NK-92 (cell line): Measurements from ENCODE around the gene NT5M.

Experiments
- DNase-seq: peaks from one replicate; lab custom pipeline; 2025; ENCODE audit not compliant: unreplicated experiment; lab: John Stamatoyannopoulos, UW

Gene NT5M

DNA sequence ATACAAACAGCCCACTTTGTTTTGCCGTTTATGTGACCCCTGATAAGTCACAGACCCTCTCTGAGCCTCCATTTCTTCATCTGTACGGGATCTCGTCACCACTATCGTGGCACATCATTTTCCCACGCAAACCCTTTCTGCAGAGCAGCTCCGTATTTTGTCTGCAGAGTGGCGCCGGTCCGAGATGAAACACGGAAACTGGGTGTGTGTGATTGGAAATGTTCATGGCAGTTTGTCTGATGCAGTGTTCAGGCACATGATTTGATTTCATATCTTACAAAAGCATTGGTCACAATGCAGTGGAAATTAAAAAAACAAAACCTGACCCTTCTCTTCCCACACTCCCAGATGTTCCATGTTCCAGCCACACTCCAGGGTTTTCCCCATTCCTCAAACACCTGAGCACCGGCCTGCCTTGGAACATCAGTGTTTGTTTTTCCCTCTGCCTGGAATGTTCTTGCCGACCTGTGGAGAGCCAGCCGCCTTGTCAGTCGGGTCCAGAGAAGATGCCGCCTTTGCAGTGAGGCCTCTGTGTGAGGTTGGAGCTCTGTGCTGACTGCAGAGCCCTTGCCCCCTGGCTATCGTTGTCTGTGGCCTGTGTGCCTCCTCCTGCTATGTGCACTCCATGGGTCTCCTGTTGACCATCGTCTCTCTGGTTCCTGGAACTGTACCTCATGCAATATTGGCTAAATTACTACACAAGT is 39.2 kb downstream of the NT5M start:
- DNase-seq = no peak

DNA sequence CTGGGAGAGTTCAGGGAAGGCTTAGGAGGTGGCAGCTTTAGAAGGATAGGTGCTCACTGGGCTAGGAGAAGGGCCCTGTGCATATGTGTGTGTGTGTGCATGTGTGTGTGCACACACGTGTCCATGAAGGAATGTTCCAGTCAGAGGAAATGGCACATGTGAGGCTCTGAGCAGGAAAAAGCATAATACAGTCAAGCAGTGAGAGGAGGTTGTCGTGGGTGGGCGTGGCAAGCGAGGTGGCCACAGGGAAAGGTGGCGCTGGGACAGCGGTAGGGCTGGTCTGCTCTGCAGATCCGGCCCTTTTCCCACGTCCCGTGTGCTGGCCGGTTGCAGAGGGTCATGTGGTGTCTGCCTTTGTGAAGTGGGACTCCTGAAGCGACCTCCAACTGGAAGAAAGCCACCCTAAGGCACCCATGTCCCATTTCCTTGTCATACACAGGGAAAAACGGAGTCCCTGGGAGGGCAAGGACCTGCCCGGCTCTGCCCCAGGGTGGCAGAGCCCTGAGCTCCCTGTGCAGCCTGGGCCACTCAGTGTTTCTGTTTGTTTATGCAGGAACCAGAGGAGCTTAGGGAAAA is 40.1 kb downstream of the NT5M start:
- no peak for DNase-seq

DNA sequence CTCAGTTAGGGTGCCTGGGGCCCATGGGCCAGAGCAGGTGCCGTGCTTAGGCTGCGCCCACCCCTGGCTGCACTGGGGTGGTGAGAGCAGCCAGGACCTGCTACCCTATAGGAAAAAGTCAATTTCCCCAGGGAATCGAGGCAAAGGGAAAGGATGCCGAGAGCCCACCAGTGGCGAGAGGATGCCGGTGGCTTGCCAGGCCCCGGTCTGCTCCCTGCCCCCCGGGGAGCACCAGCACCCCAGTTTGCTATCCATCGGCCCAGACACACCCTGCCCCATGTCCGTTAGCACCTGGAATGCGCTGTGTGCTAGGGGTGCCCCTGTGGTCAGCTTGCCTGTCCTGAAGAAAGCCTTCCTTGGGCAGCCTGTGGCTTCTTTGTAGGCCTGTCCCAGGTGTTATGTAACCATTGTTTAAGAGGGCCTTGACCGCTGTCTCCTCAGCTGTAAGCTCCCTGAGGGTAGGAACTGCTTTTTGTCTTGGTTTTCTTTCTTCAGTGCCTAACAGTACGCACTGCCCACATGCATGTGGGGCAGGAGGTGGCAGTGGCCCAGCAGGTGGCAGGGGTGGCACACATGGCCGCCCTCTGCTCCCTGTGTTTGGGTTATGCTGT is 40.8 kb downstream of the NT5M start:
- DNase-seq = no peak

DNA sequence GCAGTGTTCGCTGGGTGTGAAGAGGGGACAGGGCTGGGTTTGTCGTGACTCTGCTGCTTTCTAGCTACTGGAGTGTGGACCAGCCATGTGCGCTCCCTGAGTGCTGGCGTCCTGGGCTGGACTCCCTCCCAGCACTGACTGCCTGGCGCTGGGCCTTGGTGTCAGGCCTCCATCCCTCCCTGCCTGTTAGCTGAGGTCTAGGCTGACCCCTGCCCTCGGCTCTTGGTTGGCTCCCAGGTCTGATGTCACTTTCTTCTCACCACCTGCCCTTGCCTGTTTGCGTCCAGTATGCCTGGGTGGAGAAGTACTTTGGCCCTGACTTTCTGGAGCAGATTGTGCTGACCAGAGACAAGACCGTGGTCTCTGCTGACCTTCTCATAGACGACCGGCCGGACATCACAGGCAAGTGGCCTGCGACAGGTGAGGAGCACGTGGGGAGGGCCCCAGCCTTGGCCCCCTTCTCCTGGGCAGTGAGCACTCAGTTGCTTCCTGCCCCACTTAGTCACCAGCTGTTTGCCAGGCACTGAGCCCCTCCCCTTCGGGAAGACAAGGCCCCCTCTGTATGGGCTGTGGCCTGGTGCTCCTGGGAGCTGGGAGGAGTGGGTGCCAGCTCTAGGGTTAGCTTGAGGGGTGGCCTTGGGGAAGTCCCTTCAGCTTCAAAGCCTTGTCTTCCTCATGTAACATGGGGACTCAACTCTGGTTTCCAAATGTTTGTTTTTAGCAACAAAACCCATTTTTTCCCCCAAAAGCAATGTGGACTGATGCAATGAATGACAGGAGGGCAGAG is 41.5 kb downstream of the NT5M start:
- DNase-seq = no peak

DNA sequence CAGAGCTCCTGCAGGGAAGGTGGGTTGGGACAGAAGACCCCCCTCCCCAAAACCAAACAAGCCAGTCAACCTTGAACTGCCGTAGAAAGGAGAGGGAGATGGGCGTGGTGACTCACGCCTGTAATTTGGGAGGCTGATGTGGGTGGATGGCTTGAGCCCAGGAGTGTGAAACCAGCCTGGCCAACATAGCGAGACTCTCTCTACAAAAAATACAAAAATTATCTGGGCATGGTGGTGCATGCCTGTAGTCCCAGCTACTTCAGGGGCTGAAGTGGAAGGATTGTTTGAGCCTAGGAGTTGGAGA is 42.1 kb downstream of the NT5M start:
- DNase-seq = no peak

DNA sequence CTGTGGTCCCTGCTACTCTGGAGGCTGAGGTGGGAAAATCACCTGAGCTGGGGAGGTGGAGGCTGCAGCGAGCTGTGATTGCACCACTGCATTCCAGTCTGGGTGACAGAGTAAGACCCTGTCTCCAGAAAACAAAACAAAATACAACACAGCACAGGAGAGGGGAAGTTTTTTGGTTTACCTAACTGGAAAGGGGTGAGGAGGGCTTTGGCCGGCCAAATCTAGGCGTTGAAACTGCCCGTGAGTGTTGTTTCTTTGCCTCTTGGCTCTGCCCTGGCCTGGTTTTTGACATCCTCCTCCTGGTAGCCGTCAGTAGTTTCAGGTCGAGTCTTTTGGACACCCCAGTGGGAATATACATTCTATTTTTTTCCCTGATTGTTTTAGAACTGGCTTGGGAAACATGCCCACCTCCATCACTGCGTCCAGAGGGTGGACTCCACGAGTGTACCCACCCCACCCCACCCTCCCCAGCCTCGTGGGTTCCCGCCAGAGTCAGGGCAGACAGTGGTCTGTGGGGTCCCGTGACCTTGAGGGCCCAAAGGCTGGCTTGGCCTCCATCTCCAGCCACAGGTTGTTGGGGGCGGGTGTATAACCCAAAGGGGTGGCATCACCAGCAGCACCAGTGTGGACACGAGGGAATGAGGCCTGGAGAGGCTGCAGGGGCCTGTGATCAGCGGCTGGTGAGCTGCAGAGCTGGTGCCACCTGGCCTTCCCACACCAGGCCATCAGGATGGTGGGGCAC is 42.7 kb downstream of the NT5M start:
- DNase-seq = no peak

DNA sequence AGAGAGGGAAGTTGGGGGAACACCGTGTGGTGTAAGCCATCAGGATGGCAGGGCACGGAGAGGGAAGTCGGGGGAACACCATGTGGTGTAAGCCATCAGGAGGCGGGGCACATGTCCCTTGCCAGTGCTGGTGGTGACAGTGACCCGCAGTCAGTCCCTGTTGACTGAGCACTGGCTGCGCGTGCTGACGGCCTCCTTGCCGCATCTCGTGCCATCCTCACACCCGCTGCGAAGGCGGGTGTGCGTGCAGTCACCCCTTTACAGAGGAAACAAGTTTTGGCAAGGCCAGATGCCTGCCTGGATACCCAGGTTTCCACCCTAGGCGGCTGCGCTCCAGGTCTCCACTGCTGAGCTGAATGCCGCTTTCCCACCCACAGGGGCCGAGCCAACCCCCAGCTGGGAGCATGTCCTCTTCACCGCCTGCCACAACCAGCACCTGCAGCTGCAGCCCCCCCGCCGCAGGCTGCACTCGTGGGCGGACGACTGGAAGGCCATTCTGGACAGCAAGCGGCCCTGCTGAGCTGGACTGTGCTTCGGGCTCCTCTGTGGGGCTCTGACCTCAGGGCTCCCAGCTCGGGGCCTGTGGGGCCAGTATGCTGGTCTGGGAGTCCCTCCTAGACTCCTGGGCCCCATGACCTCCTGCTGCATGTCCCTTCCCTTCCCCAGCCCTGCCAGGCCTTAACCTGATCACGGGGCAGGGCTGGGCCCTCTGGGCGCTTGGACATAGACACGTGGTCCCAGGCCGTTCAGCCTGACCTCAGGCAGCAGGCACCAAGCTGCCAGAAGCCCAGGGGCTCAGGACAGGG is 43.5 kb downstream of the NT5M start:
- no peak for DNase-seq

DNA sequence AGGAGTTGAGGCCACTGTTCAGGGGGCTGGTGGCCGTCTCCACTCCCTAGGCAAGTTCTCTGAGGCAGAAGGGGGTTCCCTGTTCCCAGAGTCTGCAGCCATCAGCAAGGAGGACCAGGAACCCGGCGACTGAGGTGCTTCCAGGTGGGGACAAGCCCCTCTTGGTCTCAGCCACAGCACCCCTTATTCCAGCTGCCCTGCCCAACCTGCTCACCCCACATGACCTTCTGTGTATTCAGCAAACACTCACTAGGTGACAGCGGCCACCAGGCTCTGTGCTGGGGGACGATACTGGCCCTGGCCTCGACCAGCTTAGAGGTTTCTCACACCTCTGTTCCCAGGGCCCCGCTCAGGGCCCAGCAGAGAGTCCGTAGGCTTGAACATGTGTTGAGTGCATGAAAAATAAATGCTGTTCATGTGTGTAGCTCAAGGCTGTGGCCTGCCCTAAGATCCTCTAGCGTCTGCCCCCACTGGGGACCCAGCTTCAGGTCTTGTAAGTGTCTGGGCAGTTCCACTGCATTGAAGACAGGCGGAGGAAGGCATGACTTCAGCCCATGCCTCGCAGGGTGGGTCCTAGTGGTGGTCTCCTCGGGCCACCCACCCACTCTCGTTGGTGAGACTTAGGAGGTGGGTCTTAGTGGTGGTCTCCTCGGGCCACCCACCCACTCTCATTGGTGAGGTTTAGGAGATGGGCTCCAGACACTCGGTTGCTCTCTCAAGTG is 44.2 kb downstream of the NT5M start:
- no peak for DNase-seq

DNA sequence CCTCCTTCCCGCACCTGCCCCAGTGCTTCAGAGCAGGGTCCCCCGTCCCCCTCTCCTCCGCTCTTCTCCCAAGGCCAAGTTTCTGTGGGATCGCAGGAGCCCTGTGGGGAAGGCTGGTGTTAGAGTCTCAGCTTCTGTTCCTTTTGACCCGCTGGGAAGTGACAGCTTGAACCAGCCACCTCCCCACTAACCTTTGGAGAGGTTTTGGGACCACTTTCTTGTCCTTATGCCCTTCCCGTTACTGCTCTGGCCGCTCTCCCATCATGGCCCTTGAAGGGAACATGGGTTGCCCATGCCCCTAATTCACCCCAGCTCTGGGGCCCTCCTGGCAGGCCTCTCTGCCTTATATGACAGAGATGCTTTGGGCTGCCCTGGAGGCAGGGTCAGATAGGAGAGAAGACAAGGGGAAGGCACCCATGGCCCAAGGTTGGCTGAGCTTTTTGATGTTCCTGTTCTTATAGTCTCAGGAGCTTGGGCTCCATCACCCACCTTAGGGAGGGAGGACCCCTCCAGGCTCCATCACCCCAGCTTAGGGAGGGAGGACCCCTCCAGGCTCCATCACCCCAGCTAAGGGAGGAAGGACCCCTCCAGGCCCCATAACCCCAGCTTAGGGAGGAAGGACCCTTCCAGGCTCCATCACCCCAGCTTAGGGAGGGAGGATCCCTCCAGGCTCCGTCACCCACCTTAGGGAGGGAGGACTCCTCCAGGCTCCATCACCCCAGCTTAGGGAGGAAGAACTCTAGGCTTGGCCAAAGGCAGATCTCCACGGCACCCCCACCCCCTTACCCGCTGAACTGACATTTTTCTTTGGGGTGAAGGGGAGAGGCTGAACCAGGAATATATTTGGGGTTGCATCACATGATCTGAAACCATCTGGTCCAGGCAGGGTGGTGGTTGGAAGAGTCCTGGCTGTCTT is 45.0 kb downstream of the NT5M start:
- DNase-seq = no peak

DNA sequence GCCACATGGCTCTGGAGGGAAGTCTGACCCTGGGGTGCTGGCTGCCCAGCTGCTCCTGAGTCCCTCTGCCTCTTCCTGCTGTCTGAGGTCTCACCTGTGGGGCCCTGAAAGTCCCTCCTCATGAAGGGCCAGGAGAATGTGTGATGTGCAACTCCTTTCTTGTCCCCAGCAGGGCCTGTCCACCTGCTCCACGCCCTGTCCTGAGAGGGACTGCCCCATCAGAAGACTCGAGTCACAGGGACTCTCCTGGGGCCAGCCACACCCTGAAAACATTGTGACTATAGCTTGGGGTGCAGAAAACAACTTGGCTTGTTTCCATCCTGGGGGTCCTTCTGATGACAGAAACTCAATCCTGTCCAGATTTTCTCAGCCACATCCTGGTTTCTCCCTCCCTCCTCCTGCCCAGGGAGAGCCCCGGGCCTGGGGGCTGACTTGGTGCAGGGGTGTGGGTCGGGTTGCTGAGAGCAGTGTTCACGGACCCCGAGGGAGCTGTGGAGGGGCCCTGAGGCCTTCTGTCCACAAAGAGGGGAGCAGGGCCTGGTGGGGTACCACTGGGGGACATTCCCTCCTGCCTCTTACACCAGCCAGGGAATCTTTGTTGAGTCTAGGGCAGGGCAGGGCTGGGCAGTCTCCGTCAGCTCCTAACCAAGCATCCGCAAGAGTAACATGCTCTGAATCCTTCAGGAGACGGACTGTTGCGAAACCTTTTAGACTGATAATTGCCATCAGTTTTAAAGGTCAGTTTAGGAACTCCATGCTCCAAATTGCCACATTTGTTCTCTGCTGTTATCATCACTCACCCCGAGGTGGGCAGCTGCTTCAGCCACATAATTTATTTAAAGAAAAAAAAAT is 45.9 kb downstream of the NT5M start:
- no peak for DNase-seq

DNA sequence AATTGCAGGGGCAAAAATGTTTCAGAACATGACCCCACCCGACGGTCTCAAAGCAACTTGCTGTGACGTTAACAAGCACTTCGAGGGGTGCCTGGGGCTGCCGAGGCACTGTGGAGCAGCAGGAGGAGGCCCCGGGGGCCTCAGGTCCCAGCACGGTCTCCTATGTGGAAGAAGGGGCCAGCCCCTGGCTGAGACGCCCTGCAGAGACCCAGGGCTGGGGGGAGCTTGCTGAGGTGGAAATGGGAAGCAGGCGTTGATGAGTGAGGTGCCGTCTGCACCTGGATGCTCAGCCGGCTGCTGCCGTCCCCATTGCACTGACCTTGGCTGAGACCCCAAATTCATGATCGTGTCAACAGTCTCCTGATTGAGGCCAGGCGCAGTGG is 46.5 kb downstream of the NT5M start:
- DNase-seq = no peak

DNA sequence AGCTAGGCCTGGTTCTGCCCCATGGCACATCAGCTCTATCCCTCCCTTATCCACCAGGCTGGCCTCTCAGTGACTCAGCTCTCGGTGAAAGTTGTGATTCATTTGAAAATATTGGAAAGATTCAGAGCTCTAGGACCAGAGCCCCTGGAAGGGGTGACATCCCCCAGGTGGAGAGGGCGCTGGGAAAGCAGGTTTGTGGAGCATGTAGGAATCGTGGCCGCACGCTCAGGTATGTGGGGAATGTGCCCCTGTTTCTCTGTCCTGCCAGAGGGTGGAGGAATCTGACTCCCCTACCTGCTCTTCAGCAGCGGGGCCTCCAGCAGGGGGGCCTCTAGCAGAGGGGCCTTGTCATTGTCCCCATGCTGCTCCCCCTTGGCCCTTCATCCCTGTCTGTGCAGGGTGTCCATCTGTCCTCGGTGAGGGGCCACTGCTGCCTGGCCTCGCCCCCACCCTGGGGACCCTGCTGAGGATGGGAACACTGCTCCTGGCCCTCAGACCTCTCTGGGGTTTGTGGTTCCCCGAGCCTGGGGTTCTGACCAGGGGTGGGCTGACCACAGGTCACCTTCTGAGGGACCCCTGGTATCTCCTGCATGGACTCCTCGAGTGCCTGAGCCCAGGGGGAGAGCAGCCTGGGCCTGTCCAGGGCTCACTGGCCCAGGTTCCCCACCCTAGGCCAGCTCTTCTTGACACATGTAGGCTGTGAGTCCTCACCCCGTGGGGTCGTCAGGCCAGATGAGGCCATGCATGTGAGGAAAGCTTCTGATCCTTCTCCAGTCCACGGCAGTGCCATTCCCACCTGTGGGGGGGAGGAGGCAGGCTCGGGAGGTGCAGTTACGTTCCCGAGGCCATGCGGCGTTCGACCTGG is 47.5 kb downstream of the NT5M start:
- DNase-seq = no peak

DNA sequence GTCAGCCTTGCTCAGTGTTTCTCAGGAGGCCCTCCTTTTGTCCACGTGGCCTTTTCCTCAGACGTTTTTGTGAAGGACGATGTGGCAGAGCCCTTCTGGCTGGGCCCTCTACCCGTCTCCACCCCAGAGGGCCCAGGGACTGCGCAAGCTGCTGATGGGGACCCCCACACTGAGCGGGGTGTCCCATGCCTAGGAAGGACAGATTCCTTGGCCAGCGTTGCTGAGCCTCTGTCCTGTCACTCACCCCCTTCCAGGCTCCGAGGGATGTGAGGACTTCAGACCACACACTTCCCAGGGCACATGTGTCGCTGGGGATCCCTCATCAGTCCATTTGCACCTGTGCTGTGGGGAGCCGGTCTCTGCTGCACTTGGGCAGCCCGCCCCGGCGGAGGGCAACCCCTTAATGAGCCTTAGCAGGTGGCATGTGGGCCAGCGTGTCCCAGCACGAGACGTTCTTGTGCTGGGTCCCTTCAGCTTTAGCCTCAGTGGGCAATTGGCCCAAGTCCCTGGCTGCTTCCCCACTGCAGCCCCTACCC is 48.3 kb downstream of the NT5M start:
- DNase-seq = no peak

DNA sequence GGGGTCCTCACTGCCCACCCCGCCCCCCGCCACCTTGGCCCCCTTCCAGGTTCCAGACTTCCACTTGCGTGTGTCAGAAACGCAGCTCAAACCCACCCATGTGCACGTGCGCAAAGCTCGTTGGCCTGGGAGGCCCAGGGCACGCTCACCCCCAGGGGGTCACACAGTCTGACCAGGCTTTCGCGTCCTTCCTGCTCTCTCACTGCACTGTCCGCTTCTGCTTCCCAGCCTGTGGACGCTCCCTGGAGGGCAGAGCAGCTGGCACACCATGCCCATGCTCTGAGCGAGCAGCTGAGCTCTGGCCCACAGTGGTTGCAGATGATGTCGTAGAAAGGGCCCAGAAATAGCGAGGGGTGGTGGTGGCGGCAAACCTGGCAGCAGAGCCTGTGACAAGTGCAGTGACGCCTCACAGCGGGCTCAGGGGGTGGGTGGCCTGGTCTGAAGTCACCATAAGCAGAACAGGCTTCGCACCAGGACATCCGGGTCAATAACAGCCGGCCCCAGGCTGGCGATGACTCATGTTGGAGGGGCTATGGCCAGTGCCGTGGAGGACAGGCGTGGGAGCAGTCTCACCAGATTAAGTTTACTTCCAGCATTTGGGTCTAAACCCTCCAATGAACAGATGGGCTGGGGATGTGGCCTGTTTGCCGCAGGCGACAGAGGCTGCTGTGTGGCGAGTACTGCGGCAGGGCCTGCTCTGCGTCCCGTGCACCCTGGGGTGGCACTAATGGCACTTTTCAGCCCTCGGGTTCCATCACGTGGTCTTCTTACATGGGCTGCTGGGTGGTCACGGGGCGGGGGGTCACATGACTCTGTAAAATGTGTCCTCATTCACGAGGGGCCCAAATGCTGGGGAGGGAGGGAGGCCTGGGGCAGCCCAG is 49.0 kb downstream of the NT5M start:
- no peak for DNase-seq

DNA sequence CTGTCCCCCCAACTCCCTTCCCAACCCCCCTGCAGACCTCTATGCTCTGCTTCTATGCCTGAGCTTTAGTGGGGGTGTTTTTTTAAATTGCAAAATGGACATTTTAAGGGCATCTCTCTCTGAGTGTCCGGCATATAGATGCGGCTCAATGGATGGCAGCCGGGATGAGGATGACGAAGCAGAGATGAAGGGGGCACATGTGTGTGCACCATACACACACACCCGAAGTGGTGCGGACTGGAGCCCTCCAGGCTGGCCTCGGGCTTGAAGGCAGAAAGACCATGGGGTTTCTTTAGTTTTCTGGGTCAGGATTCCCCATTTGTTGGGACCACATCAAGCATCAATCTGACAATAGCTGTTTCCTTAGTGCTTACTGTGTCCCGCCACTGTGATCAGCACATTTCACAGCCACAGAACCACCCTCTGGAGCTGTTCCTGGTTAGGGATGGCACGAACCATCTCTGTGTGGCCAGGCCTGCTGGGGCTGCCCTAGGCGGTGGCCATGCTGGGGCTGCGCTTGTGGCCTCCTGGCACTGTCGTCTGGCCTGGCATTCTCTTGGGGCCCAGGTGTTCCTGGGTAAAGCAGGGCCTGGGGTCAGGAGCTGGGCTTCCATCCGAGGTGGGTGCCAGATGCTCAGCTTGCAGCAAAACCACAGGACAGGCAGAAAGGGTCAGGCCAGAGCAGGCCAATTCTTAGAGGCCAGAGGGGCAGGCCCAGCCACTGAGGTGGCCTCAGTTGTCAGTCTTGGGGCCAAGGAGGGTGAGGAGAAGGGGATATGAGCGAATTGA is 49.9 kb downstream of the NT5M start:
- no peak for DNase-seq
